ENCODE measurements around the gene USP6. TPM values are rescaled to one million over a fixed set of nuclear protein-coding genes. Genes with fewer than 3 reads are reported as not detected.
"Not testable (repeated sequence)": the region's sequence is repeated elsewhere in the genome, so short reads cannot be mapped to it uniquely, and the experiment has no call there.

The USP6 gene
- total RNA-seq, 1 donor from 2014 or later, result 0.55 TPM

DNA sequence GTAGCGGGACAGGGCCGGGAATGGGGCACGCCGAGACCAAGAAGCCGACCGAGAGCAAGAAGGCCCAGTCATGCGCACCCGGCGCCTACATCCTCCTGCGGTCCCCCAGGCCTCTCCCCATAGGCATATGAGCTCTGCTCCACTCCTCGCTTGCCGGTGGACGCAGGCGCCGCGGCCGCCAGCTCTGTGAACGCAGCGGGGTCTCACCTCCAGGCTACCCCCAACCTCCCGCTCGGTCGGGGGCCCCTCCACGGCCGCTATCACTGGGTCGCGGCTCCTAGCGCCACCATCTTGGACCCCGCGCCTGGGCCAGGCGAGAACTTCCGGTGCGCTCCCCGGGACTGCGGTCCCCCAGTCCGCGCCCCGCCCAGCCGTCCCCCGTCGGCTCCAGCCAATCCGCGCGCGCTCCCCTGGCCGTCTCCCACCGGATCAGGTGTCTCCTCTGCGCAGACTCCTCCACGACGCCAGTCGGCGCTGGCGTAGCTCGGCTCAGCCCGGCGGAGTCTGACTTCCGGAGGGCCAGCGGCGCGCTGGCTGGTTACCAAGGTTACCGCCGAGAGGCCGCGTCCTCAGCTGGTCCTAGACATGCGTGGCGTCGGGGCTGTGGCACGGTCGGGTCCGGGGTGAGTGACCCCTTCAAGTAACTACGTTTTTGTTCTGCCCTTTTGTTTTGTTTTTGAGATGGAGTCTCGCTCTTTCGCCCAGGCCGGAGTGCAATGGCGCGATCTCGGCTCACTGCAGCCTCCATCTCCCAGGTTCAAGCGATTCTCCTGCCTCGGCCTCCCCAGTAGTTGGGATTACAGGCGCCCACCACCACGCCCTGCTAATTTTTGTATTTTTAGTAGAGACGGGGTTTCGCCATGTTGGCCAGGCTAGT, 75.9 kb downstream of the USP6 start, which contains the start of gene ZNF594:
ZNF594 (minus strand) TSS at position 328 of the 877 bp plus-strand sequence. CDS start 7,612 bp downstream, outside the sequence.
- DNase-seq (ENCODE audit: low read depth), result peak; percentile 82

DNA sequence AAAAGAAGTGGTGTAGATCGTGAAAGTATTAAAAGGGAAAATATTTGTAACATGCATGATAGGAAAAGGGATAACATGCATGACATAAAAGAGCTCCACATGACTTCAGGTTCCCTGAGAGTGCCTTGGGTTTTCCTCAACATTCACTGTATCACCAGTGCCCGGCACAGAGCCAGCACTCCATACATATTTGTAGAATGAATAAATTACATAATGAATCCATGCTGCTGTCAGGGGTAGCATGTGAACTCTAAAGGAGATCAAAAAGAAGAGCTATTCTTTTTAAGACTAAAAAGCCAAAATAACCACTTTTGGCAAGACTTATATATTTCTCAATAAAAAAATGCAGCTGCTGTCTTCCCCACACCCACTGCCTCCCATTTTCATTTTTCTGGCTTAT, 78.5 kb downstream of the USP6 start:
- DNase-seq (ENCODE audit: low read depth), result no peak

DNA sequence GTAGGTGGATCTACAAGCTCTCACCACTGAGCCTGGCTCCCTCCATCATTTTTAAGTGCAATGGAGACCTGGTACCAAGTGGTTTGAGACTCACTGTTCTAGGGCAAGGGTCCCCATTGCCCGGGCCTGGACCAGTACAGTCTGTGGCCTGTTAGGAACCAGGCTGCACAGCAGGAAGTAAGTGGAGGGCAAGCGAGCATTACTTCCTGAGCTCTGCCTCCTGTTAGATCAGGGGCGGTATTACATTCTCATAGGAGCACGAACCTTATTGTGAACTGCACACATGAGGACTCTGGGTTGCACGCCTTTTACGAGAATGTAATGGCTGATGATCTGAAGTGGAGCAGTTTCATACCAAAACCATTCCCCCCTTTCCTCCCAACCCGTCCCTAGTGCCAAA, 82.6 kb downstream of the USP6 start:
- DNase-seq (ENCODE audit: low read depth), result no peak

- DNase-seq (ENCODE audit: low read depth), result no peak
Observed at GRCh38 chr17:5200360-5200759, 84.5 kb downstream of the USP6 start.

DNA sequence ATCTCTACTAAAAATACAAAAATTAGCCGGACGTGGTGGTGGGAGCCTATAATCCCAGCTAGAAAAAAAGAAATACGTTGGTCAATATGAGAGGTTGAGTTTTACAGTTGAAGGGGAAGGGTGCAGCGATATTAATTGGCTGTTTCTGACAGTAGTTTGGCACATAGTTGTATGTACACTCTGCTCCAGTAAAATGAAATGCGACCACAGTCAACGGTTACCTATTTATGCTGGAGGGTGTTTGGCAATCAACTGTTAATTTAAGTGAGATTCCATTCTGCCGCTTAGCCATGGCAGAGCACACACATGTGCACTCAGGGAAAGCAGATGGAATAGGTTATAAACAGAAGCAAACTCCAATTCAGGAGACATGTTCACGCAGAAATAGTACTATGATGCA, 85.2 kb downstream of the USP6 start:
- DNase-seq (ENCODE audit: low read depth), result peak; percentile 56

- DNase-seq (ENCODE audit: low read depth), result no peak
Observed at GRCh38 chr17:5203178-5203907, 87.5 kb downstream of the USP6 start.

DNA sequence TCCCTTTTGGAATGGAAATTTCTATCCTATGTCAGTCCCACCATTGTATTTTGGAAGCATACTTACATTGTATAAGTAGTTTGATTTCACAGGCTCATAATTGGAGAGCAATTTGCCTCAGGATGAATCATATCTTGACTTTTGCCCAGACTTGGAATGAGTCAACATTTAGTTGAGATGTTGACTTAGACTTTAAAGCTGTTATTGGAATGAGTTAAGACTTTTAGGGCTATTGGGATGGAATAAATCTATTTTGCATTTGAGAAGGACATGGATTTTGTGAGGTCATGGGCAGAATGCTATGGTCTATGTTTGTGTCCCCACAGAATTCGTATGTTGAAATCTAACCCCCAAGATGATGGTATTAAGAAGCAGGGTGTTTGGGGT, 88.1 kb downstream of the USP6 start:
- peak; percentile 34 for DNase-seq (ENCODE audit: low read depth)

- DNase-seq (ENCODE audit: low read depth), result no peak
Observed at GRCh38 chr17:5209396-5209795, 93.6 kb downstream of the USP6 start.

GRCh38 chr17:5210091-5210490, 94.3 kb downstream of the USP6 start:
- DNase-seq (ENCODE audit: low read depth), result no peak

DNA sequence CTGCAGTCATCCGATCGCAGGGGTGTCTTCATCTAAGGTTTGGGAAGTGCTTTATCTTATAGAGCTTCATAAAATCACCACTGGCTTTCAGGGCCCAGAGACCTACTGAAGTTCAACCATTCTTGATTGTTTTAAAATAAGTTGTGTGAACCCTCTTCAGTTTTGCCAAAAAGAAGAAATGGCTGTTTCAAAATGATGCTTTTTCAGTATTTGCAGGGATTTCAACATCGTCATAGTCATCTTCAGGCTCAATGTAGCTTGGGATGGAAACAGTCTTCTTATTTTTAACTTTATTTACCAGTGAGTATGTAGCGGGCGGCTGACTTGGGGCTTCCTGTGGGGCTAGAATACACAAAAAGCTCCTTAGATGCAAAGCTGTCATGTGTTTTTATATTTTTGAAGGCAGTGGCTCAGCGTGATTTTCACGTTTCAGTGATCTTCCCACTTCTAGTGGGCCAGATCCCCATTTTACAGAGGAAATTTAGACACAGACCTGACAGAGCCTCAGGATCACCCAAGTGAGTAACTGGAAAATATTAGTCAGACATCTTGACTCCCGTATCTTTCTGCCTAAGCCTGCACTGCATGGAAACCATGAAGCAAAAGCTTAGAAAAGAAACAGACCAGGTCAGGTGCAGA, 94.9 kb downstream of the USP6 start:
- DNase-seq (ENCODE audit: low read depth), result no peak

DNA sequence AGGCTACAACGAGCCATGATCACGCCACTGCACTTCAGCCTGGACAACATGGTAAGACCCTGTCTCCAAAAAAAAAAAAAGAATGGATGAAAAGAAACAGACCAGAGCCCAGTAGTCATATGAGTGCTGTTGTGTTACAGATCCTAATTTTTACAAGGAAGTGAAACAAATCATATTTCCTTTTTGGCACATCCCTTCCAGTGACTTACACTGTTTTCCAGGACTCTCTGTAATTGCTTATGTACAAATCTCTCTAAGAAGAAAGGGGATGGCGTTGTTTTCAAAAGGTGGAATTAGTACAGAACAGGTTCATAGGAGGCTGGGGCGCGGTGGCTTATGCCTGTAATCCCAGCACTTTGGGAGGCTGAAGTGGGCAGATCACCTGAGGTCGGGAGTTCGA, 95.6 kb downstream of the USP6 start:
- no peak for DNase-seq (ENCODE audit: low read depth)

- DNase-seq (ENCODE audit: low read depth), result not testable (repeated sequence)
Observed at GRCh38 chr17:5217562-5217961, 101.7 kb downstream of the USP6 start.

GRCh38 chr17:5219536-5219935, 103.7 kb downstream of the USP6 start:
- peak; percentile 11 for DNase-seq (ENCODE audit: low read depth)

DNA sequence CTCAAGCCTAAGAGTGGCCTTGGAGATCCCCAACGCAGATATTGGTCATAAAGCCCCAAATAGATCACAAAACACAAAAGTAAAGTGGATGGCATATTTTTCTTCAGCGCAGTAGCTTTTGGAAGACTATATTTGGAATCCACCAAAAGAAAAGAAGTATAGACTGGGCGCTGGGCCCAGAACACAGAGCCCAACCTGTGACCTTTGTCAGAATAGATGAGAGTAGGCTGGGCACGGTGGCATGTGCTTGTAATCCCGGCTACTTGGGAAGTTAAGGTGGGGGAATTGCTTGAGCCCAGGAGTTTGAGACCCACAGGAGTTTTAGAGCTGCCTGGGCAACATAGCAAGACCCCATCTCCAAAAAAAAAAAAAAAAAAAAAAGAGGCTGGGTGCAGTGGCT, 104.2 kb downstream of the USP6 start:
- no peak for DNase-seq (ENCODE audit: low read depth)

DNA sequence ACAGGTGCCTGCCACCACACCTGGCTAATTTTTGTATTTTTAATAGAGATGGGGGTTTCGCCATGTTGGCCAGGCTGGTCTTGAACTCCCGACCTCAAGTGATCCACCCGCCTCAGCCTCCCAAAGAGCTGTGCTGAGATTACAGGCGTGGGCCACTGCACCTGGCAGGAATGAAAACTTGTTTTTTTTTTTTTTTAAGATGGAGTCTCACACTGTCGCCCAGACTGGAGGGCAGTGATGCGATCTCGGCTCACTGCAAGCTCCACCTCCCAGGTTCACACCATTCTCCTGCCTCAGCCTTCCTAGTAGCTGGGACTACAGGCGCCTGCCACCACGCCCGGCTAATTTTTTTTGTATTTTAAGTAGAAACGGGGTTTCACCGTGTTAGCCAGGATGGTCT, 106.1 kb downstream of the USP6 start:
- not testable (repeated sequence) for DNase-seq (ENCODE audit: low read depth)

Other genes with a start within 250 kb of the USP6 start
- 1.7 and 4.2 TPM in 2 replicates for gene C17orf107, start 216.5 kb upstream of the USP6 start, total RNA-seq
- 0.25 and 0.35 TPM in 2 replicates for gene CHRNE, start 212.9 kb upstream of the USP6 start, total RNA-seq
- not detected in 2 replicates for gene GP1BA, start 183.8 kb upstream of the USP6 start, total RNA-seq
- gene SLC25A11, start 176.0 kb upstream of the USP6 start, total RNA-seq, result 40.1 and 56.2 TPM in 2 replicates
- gene RNF167, start 175.8 kb upstream of the USP6 start, total RNA-seq, result 16.1 and 43.6 TPM in 2 replicates
- gene PFN1, start 167.5 kb upstream of the USP6 start, total RNA-seq, result 549 and 701 TPM in 2 replicates
- 5.3 and 6.6 TPM in 2 replicates for gene ENO3, start 164.9 kb upstream of the USP6 start, total RNA-seq
- 45.7 and 66.5 TPM in 2 replicates for gene SPAG7, start 148.2 kb upstream of the USP6 start, total RNA-seq
- gene CAMTA2, start 128.4 kb upstream of the USP6 start, total RNA-seq, result 0.87 and 37.9 TPM in 2 replicates
- gene INCA1, start 118.5 kb upstream of the USP6 start, total RNA-seq, result 0.40 and 0.69 TPM in 2 replicates
- gene KIF1C, start 118.1 kb upstream of the USP6 start, total RNA-seq, result 116 and 142 TPM in 2 replicates
- 0.52 and 0.55 TPM in 2 replicates for gene SLC52A1, start 80.6 kb upstream of the USP6 start, total RNA-seq
- gene ZFP3, start 37.6 kb upstream of the USP6 start, total RNA-seq, result 1.6 and 4.9 TPM in 2 replicates
- gene ZNF232, start 4.2 kb upstream of the USP6 start, total RNA-seq, result 8.8 and 10.4 TPM in 2 replicates
- 5.4 and 11.1 TPM in 2 replicates for gene ZNF594, start 75.8 kb downstream of the USP6 start, total RNA-seq
- not detected in 2 replicates for gene SCIMP, start 118.8 kb downstream of the USP6 start, total RNA-seq
- gene RABEP1, start 166.3 kb downstream of the USP6 start, total RNA-seq, result 39.8 and 77.1 TPM in 2 replicates

Measured in renal cortical epithelial cell (primary cell).